ENCODE measurements around the gene FH. TPM values are rescaled to one million over a fixed set of nuclear protein-coding genes. Genes with fewer than 3 reads are reported as not detected.

Gene FH
- total and polyA plus RNA-seq, 7 donors: 39.9 to 125 (median 69.2) TPM

GRCh38 chr1:241527146-241527545 is 7.6 kb upstream of the FH start:
- 70 to 89% methylated on average over 3 of the region's 3 CpGs for WGBS, 2 donors
- Histone ChIP-seq H3K27ac (no peak overlapping the region), H3K27me3 (no peaks in the 10 kb centered on the region), H3K36me3 (no peaks in the 10 kb centered on the region), H3K9me3 (no peaks in the 10 kb centered on the region), H3K4me3 (no peak overlapping the region), H3K4me1 (no peaks in the 10 kb centered on the region)
- no peak for DNase-seq
- intact Hi-C loops (cut with DNase I): no loop called here
- TF ChIP-seq EP300 (IDR thresholded peaks at IDR 0.05) (no peak), POLR2AphosphoS5 (IDR thresholded peaks at IDR 0.05) (no peak), POLR2A (IDR thresholded peaks at IDR 0.05) (no peak)
- TF ChIP-seq, protein P1, sequence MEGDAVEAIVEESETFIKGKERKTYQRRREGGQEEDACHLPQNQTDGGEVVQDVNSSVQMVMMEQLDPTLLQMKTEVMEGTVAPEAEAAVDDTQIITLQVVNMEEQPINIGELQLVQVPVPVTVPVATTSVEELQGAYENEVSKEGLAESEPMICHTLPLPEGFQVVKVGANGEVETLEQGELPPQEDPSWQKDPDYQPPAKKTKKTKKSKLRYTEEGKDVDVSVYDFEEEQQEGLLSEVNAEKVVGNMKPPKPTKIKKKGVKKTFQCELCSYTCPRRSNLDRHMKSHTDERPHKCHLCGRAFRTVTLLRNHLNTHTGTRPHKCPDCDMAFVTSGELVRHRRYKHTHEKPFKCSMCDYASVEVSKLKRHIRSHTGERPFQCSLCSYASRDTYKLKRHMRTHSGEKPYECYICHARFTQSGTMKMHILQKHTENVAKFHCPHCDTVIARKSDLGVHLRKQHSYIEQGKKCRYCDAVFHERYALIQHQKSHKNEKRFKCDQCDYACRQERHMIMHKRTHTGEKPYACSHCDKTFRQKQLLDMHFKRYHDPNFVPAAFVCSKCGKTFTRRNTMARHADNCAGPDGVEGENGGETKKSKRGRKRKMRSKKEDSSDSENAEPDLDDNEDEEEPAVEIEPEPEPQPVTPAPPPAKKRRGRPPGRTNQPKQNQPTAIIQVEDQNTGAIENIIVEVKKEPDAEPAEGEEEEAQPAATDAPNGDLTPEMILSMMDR (IDR thresholded peaks at IDR 0.05): no peak

GRCh38 chr1:241525026-241525425 is 5.5 kb upstream of the FH start:
- intact Hi-C loops (cut with DNase I): no loop called here
- H3K36me3 ChIP-seq: no peaks in the 10 kb centered on the region
- no peak for DNase-seq
- peaks cover 0 to 2% (median 0%) of the 10 kb centered on the region in 4 donors for H3K4me1 ChIP-seq
- no peak for TF ChIP-seq POLR2AphosphoS5 (IDR thresholded peaks at IDR 0.05)
- TF ChIP-seq, protein P1 (IDR thresholded peaks at IDR 0.05): no peak
- 48 to 68% methylated on average over 3 of the region's 3 CpGs for WGBS, 2 donors
- no peak overlapping the region for H3K27ac ChIP-seq
- H3K9me3 ChIP-seq: no peaks in the 10 kb centered on the region
- no peaks in the 10 kb centered on the region for H3K27me3 ChIP-seq
- H3K4me3 ChIP-seq: no peak overlapping the region

DNA sequence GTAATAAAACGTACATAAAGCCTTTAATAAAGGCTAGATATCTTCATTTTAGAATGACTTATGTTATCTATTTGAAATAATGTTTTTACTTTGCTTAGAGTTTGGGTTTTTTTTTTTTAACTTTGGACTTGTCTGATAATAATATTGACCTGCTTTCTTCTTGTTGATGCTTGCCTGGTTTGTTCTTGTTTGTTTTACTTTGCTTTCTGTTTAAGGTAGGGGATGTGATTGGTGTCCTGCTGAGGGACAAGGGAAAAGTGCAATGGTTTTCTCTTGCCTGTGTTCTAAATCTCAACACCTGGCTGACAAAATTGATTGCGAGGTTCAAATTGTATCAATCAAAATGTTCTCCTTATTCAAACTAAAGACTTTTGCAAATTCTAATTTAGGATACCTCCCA is 2.2 kb upstream of the FH start:
- WGBS, 2 donors: 85 to 91% methylated on average over 2 of the region's 2 CpGs
- no peak for DNase-seq
- intact Hi-C loops (cut with DNase I): no loop called here
- Histone ChIP-seq H3K9me3 (no peaks in the 10 kb centered on the region), H3K27me3 (no peaks in the 10 kb centered on the region), H3K36me3 (no peaks in the 10 kb centered on the region), H3K4me1 (peaks cover 0 to 21% (median 13%) of the 10 kb centered on the region in 4 donors), H3K27ac (no peak overlapping the region), H3K4me3 (no peak overlapping the region)
- TF ChIP-seq POLR2AphosphoS5 (IDR thresholded peaks at IDR 0.05) (no peak), EP300 (IDR thresholded peaks at IDR 0.05) (no peak), POLR2A (IDR thresholded peaks at IDR 0.05) (no peak)
- TF ChIP-seq, protein P1 (IDR thresholded peaks at IDR 0.05): no peak

DNA sequence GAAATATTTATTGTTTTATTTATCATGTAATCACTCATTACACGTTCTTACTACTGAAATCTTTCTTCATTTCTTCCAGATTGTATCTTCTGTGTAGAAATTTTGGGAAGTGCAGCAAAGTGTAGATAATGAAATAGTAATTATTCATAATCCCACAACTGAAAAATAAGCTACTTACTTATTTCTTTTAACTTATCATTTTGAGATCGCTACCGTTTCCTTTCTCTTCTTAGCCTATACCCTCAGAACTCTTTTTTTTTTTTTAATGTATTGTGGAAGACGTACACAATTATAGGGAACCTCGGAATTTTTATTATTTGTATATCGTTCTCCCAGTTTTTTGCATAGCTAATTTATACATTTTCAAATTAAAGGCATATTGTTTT is 518 bp upstream of the FH start:
- Histone ChIP-seq H3K4me3 (peak overlapping the region; percentile 80 to 91 (median 84)), H3K9me3 (no peaks in the 10 kb centered on the region), H3K4me1 (peaks cover 0 to 21% (median 13%) of the 10 kb centered on the region in 4 donors), H3K27ac (peak overlapping the region; percentile 91 to 96 (median 95)), H3K36me3 (peaks cover 0 to 7% (median 2%) of the 10 kb centered on the region in 4 donors), H3K27me3 (no peaks in the 10 kb centered on the region)
- intact Hi-C loops (cut with DNase I): no loop called here
- TF ChIP-seq POLR2A (IDR thresholded peaks at IDR 0.05) (no peak), POLR2AphosphoS5 (IDR thresholded peaks at IDR 0.05) (no peak), EP300 (IDR thresholded peaks at IDR 0.05) (no peak)
- TF ChIP-seq, protein P1 (IDR thresholded peaks at IDR 0.05): no peak
- WGBS, 2 donors: 2 to 7% methylated on average over 6 of the region's 6 CpGs
- DNase-seq: no peak

Measured in sigmoid colon (tissue), 7 donors.